Panc1 (cell line): ENCODE data around the gene ACER3.

Experiments
- CTCF ChIP-seq: fragments of 450-650 bp; IDR thresholded peaks from 2 replicates; pipeline ENCODE4 v1.5.1; 2017; ENCODE audit warnings: mild to moderate bottlenecking
- POLR2AphosphoS5 ChIP-seq: IDR thresholded peaks from 2 replicates; pipeline ENCODE4 v1.6.1; 2012; ENCODE audit warnings: mild to moderate bottlenecking, low read depth, low read length, moderate library complexity

GRCh38 chr11:76837696-76838677, 22.7 kb upstream of the ACER3 start:
- TF ChIP-seq POLR2AphosphoS5: no peak
- TF ChIP-seq CTCF: no peak
